HUES48 (cell line): ENCODE data around the gene FLNC.

Source experiments
- H3K27ac ChIP-seq: one replicate; pipeline ENCODE4 v1.7.0; 2013; ENCODE audit warnings: low read depth, low read length, inconsistent platforms
- H3K27me3 ChIP-seq: 2 replicates; pipeline ENCODE4 v1.6.1; 2013; ENCODE audit warnings: mild to moderate bottlenecking, low read length; ENCODE audit not compliant: control insufficient read depth, insufficient read depth
- H3K36me3 ChIP-seq: 2 replicates; pipeline ENCODE4 v1.6.1; 2013; ENCODE audit warnings: low read length; ENCODE audit not compliant: control insufficient read depth, insufficient read depth
- H3K4me1 ChIP-seq: 2 replicates; pipeline ENCODE4 v1.6.1; 2013; ENCODE audit warnings: mild to moderate bottlenecking, low read length; ENCODE audit not compliant: control insufficient read depth, insufficient read depth
- H3K4me3 ChIP-seq: 2 replicates; pipeline ENCODE4 v1.5.1; 2013; ENCODE audit warnings: mild to moderate bottlenecking, low read depth, low read length
- H3K9ac ChIP-seq: 2 replicates; pipeline ENCODE4 v1.6.1; 2013; ENCODE audit warnings: mild to moderate bottlenecking, low read depth, low read length, moderate library complexity
- H3K9me3 ChIP-seq: 2 replicates; pipeline ENCODE4 v1.6.1; 2013; ENCODE audit warnings: low read length; ENCODE audit not compliant: control insufficient read depth, insufficient read depth

FLNC gene

DNA sequence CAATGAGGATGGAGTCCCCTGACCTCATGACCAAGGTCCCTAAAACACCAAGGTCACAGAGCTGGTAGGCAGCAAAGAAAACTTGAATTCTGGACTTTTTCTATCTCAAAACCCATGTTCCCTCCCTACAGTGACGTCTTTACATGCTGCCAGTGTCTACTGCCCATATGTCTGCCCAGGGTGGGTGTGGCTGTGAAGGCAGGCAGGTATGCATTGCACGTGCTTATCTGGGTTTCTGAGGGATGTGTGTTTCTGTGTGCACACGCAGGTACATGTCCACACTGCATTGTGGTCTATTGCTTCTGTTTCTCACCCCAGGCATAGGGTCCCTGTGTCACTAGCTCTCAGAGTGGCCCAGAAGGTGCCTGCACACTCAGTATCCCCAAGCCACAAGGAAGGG is 45.9 kb downstream of the FLNC start:
- Histone ChIP-seq H3K4me1 (no peaks in the 10 kb centered on the region), H3K4me3 (no peak overlapping the region), H3K36me3 (no peaks in the 10 kb centered on the region), H3K27ac (no peak overlapping the region), H3K9me3 (no peaks in the 10 kb centered on the region), H3K27me3 (peaks cover 11% of the 10 kb centered on the region), H3K9ac (no peak overlapping the region)

DNA sequence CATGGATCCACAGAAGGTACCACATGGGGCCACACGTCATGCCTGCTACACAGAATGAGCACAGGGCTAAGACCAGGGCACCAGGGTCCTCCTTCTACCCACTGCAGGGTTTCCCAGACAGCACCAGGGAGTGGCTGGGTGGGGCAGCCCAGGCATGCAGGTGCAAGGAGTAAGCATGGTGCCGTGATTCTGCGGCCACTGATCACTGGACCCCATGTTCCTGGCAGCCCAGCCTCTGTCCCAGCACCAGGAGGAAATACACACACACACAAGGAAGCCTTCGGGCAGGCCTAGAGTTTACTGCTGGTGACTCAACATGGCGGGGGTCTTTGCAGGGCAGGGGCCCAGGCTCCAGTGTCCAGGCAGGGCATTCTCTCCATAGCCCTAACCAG is 46.4 kb downstream of the FLNC start:
- Histone ChIP-seq H3K9me3 (no peaks in the 10 kb centered on the region), H3K4me3 (no peak overlapping the region), H3K36me3 (no peaks in the 10 kb centered on the region), H3K4me1 (no peaks in the 10 kb centered on the region), H3K27ac (no peak overlapping the region), H3K27me3 (peaks cover 6% of the 10 kb centered on the region), H3K9ac (no peak overlapping the region)

DNA sequence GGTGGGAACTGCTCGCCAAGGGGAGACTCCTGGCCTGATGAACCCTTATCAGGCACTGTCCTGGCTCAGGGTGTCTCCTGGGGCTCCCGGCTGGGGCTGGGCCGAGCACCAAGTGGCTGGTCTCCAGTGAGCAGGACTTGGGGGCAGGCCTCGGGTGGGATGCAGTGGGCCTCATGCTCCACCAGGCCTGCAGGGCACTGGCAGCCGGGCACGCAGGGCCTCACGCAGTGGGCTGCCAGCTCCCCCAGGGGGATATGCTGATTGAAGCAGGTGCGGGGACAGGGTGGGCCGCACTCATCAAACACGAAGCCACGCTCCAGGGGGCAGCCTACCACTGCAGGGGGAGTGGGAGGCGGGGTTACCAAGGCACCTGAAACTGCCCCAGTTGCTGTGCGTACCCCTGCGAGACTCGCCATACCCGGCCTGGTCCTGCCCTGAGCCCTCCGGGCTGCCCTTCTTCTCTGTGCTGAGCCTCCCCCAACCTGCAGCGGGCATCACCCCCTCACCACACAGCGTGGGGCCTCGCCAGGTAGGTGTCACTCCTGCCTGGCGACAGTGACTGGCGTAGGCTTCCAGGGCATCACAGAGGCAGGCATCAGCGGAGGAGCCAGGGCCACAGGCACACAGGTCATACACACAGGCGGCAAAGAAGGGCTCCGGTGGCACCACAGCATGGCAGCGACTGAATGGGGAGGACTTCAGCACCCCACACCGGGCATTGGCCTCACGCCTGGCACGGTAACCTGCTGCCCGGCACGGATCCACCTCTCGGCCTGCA is 47.0 kb downstream of the FLNC start:
- no peak overlapping the region for H3K9ac ChIP-seq
- no peaks in the 10 kb centered on the region for H3K9me3 ChIP-seq
- H3K27ac ChIP-seq, result no peak overlapping the region
- H3K4me1 ChIP-seq, result no peaks in the 10 kb centered on the region
- no peaks in the 10 kb centered on the region for H3K36me3 ChIP-seq
- no peak overlapping the region for H3K4me3 ChIP-seq
- H3K27me3 ChIP-seq, result peaks cover under 1% of the 10 kb centered on the region; the same call in 1 of the 2 replicates

DNA sequence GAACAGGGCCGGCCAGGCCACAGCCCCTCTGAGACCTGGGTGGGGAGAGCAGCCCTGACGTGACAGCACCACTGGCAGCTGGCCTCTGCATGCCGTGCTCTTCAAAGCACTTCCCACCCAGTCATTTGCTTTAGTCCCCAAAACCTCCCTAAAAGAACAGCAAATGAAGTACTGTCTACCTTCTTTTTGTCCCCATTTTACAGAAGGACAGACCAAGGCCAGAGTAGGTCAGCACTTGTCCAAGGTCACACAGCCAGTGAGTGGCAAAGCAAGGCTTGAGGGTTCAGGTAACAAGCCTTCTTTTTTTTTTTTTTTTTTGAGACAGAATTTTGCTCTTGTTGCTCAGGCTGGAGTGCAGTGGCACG is 47.5 kb downstream of the FLNC start:
- no peaks in the 10 kb centered on the region for H3K4me1 ChIP-seq
- H3K9me3 ChIP-seq, result no peaks in the 10 kb centered on the region

DNA sequence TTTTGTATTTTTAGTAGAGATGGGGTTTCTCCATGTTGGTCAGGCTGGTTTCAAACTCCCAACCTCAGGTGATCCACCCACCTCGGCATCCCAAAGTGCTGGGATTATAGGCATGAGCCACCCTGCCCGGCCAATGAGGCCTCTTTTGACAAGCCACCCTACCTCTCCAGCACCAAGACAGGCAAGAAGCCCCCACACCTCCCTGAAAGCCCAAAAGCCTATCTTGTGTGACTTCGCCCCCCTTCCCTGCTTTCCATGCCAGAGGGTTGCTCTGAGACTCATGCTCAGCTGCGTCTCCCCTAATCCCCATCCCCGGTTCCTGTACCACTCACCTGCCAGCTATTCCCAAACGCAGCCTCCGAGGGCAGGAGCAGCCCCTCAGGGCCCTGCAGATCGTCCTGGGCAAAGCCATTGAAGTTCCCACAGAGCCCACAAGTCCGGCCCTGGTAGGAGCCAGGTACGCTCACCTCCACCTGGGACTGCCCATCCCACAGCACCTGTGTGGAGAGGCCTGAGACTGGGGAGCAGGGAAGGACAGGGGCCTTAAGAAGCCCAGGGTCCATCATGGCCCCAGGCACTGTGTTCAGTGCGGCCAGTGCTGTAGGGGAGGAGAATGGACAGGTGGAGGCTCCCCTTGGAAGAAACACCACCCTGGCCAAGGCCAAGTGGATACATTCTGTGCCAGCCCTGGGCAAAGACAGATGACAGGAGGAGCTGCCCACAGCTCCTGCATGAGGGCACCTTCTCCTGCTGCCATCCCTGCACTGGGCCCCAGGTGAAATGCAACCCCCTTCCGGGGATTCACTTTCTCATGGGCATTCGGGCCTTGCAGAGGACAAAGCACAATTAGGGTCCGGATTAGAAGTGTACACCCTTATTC is 48.3 kb downstream of the FLNC start:
- H3K27ac ChIP-seq, result no peak overlapping the region
- no peak overlapping the region for H3K4me3 ChIP-seq
- H3K9me3 ChIP-seq, result no peaks in the 10 kb centered on the region
- H3K27me3 ChIP-seq, result no peaks in the 10 kb centered on the region
- H3K4me1 ChIP-seq, result no peaks in the 10 kb centered on the region
- no peaks in the 10 kb centered on the region for H3K36me3 ChIP-seq
- H3K9ac ChIP-seq, result no peak overlapping the region

More for the DNA sequence above, 47.5 kb downstream of the FLNC start:
- Histone ChIP-seq H3K27ac (no peak overlapping the region), H3K36me3 (no peaks in the 10 kb centered on the region), H3K9ac (no peak overlapping the region), H3K27me3 (no peaks in the 10 kb centered on the region), H3K4me3 (no peak overlapping the region)

DNA sequence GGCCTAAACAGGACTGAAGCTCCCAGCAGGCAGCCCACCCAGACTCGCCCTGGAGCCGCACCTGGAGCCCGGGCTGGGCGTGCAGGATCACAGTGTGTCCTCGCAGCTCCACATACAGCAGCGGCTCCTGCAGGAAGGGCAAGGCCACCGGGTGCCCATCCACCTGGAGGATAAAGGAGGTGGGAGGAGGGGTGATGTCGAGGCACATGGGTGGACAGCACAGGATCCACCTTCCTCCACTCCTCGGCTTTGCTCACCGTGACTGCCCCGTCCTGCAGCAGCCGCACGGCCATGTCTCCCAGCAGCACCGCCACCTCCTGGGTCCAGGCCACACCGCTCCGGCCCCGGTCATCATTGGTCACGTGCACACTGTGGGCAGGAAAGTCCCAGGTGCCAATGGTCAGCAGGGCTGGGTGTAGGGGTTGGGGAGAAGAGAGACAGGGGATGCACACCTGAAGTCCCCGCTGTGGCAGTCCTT is 49.3 kb downstream of the FLNC start:
- Histone ChIP-seq H3K9me3 (no peaks in the 10 kb centered on the region), H3K36me3 (no peaks in the 10 kb centered on the region), H3K4me1 (no peaks in the 10 kb centered on the region; the same call in 1 of the 2 replicates), H3K9ac (no peak overlapping the region), H3K27me3 (no peaks in the 10 kb centered on the region), H3K4me3 (no peak overlapping the region), H3K27ac (no peak overlapping the region)

DNA sequence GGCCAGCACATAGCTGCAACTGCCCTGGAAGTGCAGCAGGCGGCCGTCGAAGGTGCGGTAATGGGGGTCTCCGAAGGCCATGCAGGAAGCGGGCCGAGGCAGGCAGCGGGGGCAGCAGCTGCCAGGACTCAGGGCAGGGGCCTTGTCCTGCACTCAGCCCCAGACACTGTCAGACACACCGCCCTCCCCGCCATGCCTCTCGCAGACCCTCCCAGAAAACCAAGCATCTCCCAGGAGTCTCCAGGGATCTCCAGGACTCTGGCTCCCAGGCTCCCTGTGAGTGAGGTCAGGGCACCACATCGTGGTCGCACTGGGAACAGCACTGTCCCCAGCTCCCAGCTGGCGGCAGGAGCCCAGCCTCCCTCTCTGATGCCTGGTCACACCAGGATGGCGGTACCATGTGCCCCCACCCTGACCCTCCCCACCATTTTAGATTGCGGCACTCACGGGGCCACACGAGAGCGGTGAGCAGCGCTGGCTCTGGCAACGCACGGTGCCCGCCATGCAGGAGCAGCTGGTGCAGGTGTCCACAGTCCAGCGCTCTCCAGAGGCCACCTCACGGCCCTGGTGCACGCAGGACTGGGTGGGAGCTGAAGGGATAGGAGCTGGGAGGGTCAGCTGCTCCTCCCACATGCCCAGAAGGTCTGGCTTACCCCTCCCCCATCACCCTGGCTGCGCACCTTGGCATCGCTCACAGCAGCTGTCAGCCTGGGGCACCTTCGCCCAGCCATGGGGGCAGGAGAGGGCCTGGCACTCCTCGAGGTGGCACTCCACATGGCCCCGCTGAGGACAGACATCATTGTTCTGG is 49.9 kb downstream of the FLNC start:
- H3K4me3 ChIP-seq, result no peak overlapping the region
- H3K27me3 ChIP-seq, result no peaks in the 10 kb centered on the region

DNA sequence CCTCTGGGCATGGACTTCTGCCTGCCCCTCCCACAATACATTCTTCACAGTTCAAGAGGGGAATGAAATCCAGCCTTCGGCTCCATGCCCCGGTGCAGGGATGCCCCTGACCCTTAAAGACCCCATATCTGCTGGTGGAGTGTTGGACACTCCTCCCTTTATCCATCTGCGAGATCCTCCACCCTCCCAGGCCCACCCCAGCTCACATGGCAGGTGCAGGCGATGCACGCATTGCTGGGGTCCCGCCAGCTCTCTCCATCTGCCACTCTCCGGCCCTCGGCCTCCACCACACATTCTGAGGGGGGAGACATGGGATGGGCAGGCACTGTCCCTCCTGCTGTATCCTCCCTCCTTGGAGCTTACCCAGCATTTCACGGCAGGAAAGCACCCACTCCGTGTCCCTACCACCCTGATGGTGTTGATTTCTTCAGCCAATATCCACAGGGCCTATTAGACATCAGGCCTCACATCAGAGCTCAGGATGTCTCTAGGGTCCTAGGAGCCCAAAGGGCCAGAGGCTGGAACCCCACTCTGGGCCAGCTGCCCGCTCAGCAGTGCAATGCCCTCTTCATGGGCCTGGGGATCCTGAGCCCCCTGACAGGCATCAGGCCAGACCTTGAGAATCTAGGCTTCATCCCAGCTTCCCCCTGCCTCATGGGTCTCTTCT is 50.7 kb downstream of the FLNC start:
- no peak overlapping the region for H3K9ac ChIP-seq
- no peak overlapping the region for H3K4me3 ChIP-seq
- H3K36me3 ChIP-seq, result no peaks in the 10 kb centered on the region
- no peaks in the 10 kb centered on the region for H3K27me3 ChIP-seq
- no peak overlapping the region for H3K27ac ChIP-seq
- no peaks in the 10 kb centered on the region for H3K9me3 ChIP-seq
- no peaks in the 10 kb centered on the region; the same call in 1 of the 2 replicates for H3K4me1 ChIP-seq

More for the DNA sequence above, 49.9 kb downstream of the FLNC start:
- Histone ChIP-seq H3K9ac (no peak overlapping the region), H3K4me1 (no peaks in the 10 kb centered on the region; the same call in 1 of the 2 replicates), H3K36me3 (no peaks in the 10 kb centered on the region), H3K27ac (no peak overlapping the region), H3K9me3 (no peaks in the 10 kb centered on the region)

DNA sequence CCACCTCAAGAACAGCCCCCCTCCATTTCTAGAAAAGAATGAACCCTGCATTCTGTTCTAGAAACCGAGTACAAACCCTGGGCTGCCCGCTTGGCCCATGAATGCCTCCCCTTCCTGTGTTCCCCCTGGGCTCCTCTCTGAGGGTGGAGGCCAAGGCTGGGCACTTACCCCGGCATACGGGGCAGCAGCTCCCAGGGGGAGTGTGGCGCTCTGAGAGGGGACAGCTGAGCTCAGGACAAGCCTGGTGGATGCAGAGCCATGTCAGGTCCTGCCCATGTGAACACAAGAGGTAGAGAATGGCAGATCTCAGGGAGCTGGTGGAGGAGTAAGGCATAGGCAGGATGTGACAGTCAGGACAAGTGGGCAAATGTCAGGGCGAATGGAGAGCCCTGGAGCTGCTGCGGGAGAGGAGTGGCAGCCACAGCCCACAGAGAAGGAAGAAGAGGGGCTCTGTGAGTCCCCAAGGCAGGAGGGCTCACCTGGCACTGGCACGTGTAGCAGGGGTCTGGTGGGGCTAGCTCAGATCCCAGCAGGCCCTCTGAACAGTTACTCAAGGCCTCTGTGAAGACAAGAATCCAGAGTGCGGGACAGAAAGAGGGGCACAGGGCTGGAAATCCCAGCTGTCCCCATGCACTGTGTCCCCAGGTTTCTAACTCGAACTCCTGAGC is 51.4 kb downstream of the FLNC start:
- Histone ChIP-seq H3K36me3 (no peaks in the 10 kb centered on the region), H3K4me1 (no peaks in the 10 kb centered on the region; the same call in 1 of the 2 replicates), H3K27me3 (no peaks in the 10 kb centered on the region), H3K27ac (no peak overlapping the region), H3K9ac (no peak overlapping the region), H3K9me3 (no peaks in the 10 kb centered on the region), H3K4me3 (no peak overlapping the region)

DNA sequence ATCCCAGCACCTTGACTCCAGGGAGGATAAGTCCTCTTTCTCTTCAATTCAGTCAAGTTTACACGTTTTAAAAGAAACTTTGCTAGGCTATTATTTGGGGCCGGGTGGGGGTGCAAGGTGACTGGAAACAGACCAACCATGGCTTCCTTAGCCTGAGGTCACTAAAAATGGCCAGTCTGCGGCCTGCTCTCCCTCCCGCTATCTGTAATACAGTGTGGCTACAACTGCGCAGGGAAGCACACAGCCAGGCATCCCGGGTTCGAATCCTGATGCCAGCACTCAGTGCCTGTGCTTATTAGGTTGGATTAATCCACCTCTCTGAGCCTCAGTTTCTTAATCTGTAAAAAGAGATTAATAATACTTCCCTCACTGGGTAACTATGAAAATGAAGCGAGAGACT is 51.9 kb downstream of the FLNC start:
- Histone ChIP-seq H3K4me3 (no peak overlapping the region), H3K27me3 (no peaks in the 10 kb centered on the region), H3K36me3 (no peaks in the 10 kb centered on the region), H3K9me3 (no peaks in the 10 kb centered on the region), H3K9ac (no peak overlapping the region), H3K27ac (no peak overlapping the region), H3K4me1 (no peaks in the 10 kb centered on the region; the same call in 1 of the 2 replicates)
